ENCODE results near the gene H2BW2. TPM values are rescaled to one million over a fixed set of nuclear protein-coding genes. Genes with fewer than 3 reads are reported as not detected.
"Not testable (repeated sequence)": the region's sequence is repeated elsewhere in the genome, so short reads cannot be mapped to it uniquely, and the experiment has no call there.

The H2BW2 gene
- not detected for total RNA-seq

DNA sequence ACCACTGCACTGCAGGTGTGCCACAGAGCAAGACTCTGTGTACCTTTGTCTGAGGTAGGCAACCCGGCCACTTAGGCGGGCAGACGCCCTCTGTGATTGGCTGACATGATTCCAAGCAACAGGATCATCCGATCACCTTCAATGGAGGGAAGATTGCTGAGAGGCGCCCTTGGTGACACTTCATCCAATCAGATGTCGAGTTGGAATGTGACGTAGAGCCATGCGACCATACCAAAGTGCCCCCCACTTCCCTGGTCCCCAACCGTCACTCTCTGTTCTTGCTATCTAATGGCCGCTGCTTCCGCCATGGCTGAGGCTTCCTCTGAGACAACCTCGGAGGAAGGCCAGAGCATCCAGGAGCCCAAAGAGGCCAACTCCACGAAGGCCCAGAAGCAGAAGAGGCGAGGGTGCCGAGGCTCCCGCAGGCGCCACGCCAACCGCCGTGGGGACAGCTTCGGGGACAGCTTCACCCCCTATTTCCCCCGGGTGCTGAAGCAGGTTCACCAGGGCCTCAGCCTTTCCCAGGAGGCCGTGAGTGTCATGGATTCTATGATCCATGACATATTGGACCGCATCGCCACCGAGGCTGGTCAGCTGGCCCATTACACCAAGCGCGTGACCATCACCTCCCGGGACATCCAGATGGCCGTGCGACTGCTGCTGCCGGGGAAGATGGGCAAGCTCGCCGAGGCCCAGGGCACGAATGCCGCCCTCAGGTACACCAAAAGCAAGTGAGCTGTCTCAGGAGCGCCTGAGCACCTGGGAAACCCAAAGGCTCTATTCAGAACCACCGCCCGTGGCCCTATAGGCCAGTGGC lies at the start of gene H2BW2:
TSS of gene H2BW2 (plus strand) at position 268 of the 817 bp plus-strand sequence. CDS start at position 307, 39 bp downstream.
- H3K4me3 ChIP-seq = no peak within 1 kb of the TSS
- DNase-seq = no peak
- TF ChIP-seq POLR2A (IDR thresholded peaks at IDR 0.05) = no peak
- TF ChIP-seq, protein P1, sequence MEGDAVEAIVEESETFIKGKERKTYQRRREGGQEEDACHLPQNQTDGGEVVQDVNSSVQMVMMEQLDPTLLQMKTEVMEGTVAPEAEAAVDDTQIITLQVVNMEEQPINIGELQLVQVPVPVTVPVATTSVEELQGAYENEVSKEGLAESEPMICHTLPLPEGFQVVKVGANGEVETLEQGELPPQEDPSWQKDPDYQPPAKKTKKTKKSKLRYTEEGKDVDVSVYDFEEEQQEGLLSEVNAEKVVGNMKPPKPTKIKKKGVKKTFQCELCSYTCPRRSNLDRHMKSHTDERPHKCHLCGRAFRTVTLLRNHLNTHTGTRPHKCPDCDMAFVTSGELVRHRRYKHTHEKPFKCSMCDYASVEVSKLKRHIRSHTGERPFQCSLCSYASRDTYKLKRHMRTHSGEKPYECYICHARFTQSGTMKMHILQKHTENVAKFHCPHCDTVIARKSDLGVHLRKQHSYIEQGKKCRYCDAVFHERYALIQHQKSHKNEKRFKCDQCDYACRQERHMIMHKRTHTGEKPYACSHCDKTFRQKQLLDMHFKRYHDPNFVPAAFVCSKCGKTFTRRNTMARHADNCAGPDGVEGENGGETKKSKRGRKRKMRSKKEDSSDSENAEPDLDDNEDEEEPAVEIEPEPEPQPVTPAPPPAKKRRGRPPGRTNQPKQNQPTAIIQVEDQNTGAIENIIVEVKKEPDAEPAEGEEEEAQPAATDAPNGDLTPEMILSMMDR (IDR thresholded peaks at IDR 0.05) = no peak
- no peaks in the 10 kb centered on the region for H3K4me1 ChIP-seq
- no peaks in the 10 kb centered on the region for H3K9me3 ChIP-seq
- intact Hi-C loops (cut with DNase I; ENCODE audit: low total_unique reads) = no loop called here
- no peaks in the 10 kb centered on the region for H3K36me3 ChIP-seq
- no peaks in the 10 kb centered on the region for H3K27me3 ChIP-seq
- no peak within 1 kb of the TSS for H3K27ac ChIP-seq

DNA sequence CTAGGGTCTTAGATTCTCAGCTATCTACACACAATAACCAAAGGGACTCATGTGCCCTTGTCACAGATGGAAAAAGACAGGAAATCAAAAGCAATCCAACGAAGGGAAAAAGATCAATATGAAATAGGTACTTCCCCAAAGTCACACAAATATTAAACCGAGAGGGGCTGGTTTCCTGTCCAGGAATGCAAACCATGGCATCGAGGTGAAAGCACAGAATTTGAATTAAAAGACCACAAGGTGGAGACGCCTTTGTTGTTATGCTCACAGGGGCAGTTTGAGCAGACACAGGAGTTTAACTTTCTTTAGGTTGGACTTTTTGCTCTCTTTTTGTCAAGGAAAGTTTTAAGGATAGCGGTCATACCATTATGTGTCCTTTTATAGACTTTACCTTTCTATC lies 40.5 kb upstream of the H2BW2 start:
- Histone ChIP-seq H3K4me3 (no peak overlapping the region), H3K4me1 (no peaks in the 10 kb centered on the region), H3K27ac (no peak overlapping the region), H3K27me3 (no peaks in the 10 kb centered on the region), H3K9me3 (no peaks in the 10 kb centered on the region), H3K36me3 (no peaks in the 10 kb centered on the region)
- intact Hi-C loops (cut with DNase I; ENCODE audit: low total_unique reads) = no loop called here
- no peak for DNase-seq
- TF ChIP-seq POLR2A (IDR thresholded peaks at IDR 0.05) = no peak
- TF ChIP-seq, protein P1 (IDR thresholded peaks at IDR 0.05) = no peak

DNA sequence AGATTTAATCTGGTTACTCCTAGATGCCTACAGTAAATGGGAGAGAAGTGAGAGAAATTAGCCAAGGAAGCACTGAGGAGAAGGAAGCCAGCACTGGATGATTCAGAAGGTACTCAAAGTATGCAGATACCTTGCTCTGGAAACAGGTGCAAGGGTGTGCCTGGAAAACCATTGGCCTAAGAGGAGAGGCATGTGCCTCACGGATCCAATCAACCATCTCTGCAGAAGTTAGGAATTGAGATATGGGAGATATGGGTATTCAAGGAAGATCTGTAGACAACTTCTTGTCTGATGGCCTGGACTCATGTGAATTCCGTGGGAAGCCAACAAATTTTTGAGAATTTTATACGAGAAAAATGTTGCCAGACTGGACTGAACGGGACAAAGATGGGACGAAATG lies 30.9 kb upstream of the H2BW2 start:
- intact Hi-C loops (cut with DNase I; ENCODE audit: low total_unique reads) = loop anchor here (2.0 kb wide), 1 partner anchor 88 kb away; no protein-coding TSS in a partner anchor
- TF ChIP-seq, protein P1 (IDR thresholded peaks at IDR 0.05) = no peak
- no peak for TF ChIP-seq POLR2A (IDR thresholded peaks at IDR 0.05)
- no peak overlapping the region for H3K4me3 ChIP-seq

DNA sequence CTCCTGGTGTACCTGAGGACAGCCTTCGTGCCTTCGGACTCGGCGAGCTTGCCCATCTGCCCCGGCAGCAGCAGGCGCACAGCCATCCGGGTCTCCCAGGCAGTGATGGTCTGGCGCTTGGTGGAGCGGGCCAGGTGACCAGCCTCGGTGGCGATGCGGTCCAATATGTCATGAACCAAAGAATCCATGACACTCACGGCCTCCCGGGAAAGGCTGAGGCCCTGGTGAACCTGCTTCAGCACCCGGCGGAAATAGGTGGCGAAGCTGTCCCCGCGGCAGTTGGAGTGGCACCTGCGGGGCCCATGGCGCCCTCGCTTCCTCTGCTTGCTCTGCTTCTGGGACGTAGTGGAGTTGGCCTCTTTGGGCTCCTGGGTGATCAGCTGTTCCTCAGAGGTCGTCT lies 26.6 kb upstream of the H2BW2 start:
- intact Hi-C loops (cut with DNase I; ENCODE audit: low total_unique reads) = no loop called here
- Histone ChIP-seq H3K27me3 (no peaks in the 10 kb centered on the region), H3K36me3 (no peaks in the 10 kb centered on the region), H3K4me1 (no peaks in the 10 kb centered on the region), H3K4me3 (no peak overlapping the region), H3K27ac (no peak overlapping the region), H3K9me3 (no peaks in the 10 kb centered on the region)
- TF ChIP-seq, protein P1 (IDR thresholded peaks at IDR 0.05) = no peak
- TF ChIP-seq POLR2A (IDR thresholded peaks at IDR 0.05) = no peak
- DNase-seq = no peak

More for the DNA sequence above, 30.9 kb upstream of the H2BW2 start:
- no peaks in the 10 kb centered on the region for H3K4me1 ChIP-seq
- H3K27me3 ChIP-seq = no peaks in the 10 kb centered on the region
- no peaks in the 10 kb centered on the region for H3K36me3 ChIP-seq
- H3K27ac ChIP-seq = no peak overlapping the region
- no peak for DNase-seq
- no peaks in the 10 kb centered on the region for H3K9me3 ChIP-seq

DNA sequence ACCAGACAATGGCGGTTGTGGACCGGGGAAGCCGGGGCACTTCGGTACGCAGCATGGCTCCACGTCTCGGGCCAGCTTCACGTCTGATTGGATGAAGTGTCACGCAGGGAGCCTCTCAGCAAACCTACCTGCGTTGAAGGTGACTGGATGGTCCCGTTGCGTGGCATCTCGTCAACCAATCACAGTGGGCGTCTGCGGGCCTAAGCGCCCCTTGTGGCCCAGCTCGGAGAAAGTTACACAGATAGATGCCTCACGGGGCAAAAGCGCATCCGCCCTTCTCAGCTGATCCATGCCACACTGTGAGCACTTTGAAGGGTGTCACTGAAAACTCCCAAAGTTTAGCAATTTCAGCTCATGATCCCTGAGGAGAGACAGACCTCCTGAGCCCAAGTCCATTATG lies 26.1 kb upstream of the H2BW2 start, which contains the start of gene H2BW1:
TSS of gene H2BW1 (minus strand) at position 103 of the 400 bp plus-strand sequence. CDS start 132 bp downstream, outside the sequence.
- no peaks in the 10 kb centered on the region for H3K27me3 ChIP-seq
- no peaks in the 10 kb centered on the region for H3K4me1 ChIP-seq
- H3K9me3 ChIP-seq = no peaks in the 10 kb centered on the region
- TF ChIP-seq, protein P1 (IDR thresholded peaks at IDR 0.05) = no peak
- no peak for TF ChIP-seq POLR2A (IDR thresholded peaks at IDR 0.05)
- no peak within 1 kb of the TSS for H3K27ac ChIP-seq
- DNase-seq = no peak
- no peak within 1 kb of the TSS for H3K4me3 ChIP-seq
- no peaks in the 10 kb centered on the region for H3K36me3 ChIP-seq
- intact Hi-C loops (cut with DNase I; ENCODE audit: low total_unique reads) = no loop called here

DNA sequence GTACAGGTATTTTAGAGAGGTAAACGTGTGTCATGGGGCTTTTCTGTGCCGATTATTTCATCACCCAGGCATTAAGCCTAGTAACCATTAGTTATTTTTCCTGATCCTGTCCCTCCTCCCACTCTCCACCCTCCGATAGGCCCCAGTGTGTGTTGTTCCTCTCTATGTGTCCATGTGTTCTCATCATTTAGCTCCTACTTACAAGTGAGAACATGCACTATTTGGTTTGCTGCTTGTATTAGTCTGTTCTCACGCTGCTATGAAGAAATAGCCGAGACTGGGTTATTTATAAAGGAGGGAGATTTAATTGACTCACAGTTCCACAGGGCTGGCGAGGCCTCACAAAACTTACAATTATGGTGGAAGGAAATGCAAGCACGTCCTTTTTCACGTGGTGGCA lies 24.2 kb upstream of the H2BW2 start:
- H3K4me3 ChIP-seq; H3K27me3 ChIP-seq; H3K9me3 ChIP-seq; H3K4me1 ChIP-seq; DNase-seq; H3K36me3 ChIP-seq; H3K27ac ChIP-seq; intact Hi-C loops (cut with DNase I; ENCODE audit: low total_unique reads): not testable (repeated sequence)

Data from uterus (tissue), 4 donors.